ENCODE data around the gene MKRN2.

Gene MKRN2

DNA sequence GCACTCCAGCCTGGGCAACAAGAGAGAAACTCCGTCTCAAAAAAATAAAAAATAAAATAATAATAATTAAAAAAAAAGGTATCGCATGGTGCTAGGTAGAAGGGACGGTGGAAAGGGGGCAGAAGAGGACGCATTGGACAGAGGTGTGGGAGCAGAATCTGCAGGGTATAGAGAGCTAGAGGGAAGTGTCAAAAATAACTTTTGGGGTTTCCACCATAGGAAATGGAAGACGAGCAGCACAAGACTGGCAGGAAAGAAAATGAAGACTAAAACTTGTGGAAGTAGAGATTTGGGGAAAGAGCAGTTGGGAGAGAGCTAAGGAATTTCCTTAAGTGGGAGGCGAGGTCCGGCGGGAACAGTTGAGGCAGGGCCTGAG, 585 bp upstream of the MKRN2 start:
- peak; percentile 30 to 53 for DNase-seq

- DNase-seq: peak; percentile 48 to 55
These were observed 700 bp downstream of the MKRN2 start for GRCh38 chr3:12557473-12558100.

GRCh38 chr3:12558706-12559105, 1.8 kb downstream of the MKRN2 start:
- no peak for DNase-seq

- DNase-seq: no peak
These were observed 2.6 kb downstream of the MKRN2 start for GRCh38 chr3:12559520-12559919.

GRCh38 chr3:12560505-12561190, 3.8 kb downstream of the MKRN2 start:
- DNase-seq: peak; percentile 43 to 60

- no peak for DNase-seq
These were observed 4.5 kb downstream of the MKRN2 start for GRCh38 chr3:12561397-12561796.

DNA sequence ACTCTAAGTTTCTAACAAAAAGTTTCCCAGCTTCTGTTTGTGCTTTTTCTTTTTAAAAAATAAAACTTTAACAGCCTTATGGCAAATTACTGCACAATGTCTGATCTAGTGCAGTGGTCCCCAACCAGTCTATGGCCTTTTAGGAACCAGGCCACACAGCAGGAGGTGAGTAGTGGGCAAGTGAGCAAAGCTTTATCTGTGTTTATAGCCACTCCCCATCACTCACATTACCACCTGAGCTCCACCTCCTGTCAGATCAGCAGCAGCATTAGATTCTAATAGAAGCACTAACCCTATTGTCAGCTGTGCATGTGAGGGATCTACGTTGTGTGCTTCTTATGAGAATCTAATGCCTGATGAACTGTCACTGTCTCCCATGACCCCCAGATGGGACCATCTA, 5.6 kb downstream of the MKRN2 start:
- DNase-seq: no peak

- no peak for DNase-seq
These were observed 10.1 kb downstream of the MKRN2 start for GRCh38 chr3:12566976-12567375.

GRCh38 chr3:12568747-12569146, 11.9 kb downstream of the MKRN2 start:
- DNase-seq: no peak

DNA sequence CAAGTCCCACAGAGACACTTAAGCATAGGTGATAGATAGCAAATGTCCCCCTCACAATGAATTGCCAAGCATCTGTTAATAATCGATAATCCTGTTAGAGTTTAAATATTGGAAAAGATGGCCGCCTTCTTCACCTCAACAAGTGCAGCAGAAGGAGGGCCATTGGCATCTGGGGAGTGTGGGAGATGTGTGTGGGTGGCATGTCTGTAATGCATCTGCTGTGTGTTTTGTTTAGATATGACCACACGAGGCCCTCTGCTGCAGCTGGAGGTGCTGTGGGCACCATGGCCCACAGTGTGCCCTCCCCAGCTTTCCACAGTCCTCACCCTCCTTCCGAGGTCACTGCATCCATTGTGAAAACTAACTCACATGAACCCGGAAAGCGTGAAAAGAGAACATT, 12.9 kb downstream of the MKRN2 start:
- DNase-seq: no peak

DNA sequence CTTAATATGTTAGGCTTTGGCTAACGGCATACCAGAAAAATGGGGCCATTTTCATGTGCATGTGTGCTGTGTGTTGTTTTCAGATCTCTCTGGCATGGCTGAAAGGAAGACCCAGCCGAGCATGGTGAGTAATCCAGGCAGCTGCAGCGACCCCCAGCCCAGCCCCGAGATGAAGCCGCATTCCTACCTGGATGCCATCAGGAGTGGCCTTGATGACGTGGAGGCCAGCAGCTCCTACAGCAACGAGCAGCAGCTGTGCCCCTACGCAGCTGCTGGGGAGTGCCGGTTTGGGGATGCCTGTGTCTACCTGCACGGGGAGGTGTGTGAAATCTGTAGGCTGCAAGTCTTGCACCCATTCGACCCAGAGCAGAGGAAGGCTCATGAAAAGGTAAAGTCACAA, 15.1 kb downstream of the MKRN2 start:
- no peak for DNase-seq

DNA sequence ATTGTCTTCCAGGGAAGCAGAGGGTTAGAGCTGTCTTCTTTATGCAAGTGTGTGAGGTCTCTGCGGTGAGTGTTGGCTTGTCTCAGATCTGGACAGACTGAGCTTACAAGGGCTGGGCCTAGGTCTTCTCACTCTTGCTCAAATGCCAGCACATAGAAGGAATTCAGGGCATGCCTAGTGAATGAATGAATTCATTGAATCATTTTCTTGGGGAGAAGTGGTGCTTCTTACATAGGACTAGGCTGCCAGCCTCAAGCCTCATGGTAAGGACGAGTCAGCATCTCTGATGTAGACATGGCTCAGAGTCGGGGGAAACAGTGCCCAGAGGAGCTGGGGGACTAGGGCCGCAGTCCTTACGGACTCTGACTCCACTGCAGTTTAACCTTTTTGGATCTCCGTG, 17.2 kb downstream of the MKRN2 start:
- DNase-seq: no peak

DNA sequence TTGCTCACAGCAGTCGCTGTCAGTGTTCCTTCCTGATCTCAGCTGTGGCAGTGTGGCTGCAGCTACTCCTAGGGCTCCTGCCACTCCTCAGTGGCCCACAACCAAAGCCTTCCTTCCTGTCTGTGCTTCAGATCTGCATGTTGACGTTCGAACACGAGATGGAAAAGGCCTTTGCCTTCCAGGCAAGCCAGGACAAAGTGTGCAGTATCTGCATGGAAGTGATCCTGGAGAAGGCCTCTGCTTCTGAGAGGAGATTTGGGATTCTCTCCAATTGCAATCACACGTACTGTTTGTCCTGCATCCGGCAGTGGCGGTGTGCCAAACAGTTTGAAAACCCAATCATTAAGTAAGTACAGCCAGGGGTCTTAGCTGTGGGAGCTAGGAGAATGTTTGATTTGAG, 17.8 kb downstream of the MKRN2 start:
- no peak for DNase-seq

- no peak for DNase-seq
These were observed 20.5 kb downstream of the MKRN2 start for GRCh38 chr3:12577379-12577778.

- DNase-seq: no peak
These were observed 21.9 kb downstream of the MKRN2 start for GRCh38 chr3:12578742-12579141.

- no peak for DNase-seq
These were observed 22.6 kb downstream of the MKRN2 start for GRCh38 chr3:12579456-12579855.

DNA sequence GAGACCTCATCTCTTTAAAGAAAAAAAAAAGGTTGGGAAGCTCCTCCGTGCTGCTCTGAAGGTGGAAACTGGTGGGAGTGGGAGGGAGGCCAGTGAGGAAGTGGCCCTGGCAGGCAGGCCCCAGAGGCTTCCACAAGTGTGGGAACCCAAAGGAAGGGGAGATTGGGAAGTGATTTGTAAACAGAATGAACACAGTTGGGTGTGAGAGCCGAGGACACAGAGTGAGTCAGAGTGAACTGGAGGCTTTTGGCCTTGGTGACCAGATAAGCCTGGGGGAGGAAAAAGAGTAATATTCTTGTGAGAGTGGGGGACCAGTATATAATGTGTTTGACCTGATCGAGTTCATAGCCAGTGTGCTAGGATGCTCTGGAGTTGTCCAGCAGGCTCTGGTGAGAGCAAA, 23.0 kb downstream of the MKRN2 start:
- peak; percentile 49 to 87 for DNase-seq

DNA sequence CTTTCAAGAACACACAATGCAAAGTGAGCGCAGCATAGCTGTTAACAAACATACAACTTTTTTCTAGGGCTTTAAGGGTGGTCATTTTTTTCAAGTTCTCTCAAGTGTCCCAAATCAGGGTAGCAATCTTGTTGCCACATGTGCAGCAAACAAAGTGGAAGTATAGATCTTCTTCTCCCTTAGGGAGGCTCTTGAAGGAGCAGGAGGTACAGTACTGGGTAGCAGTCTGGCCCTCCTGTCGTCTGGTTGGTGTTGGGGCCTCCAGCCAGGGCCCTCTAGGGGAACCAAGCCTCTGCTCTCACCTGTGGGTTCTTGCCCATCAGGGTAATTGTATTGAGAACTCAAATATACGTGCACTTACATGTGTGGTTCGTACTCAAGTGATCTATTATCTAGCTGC, 25.8 kb downstream of the MKRN2 start:
- no peak for DNase-seq

- no peak for DNase-seq
These were observed 26.4 kb downstream of the MKRN2 start for GRCh38 chr3:12583280-12583679.

- no peak for DNase-seq
These were observed 27.2 kb downstream of the MKRN2 start for GRCh38 chr3:12584083-12584482.

GRCh38 chr3:12585181-12585580, 28.3 kb downstream of the MKRN2 start:
- DNase-seq: no peak

DNA sequence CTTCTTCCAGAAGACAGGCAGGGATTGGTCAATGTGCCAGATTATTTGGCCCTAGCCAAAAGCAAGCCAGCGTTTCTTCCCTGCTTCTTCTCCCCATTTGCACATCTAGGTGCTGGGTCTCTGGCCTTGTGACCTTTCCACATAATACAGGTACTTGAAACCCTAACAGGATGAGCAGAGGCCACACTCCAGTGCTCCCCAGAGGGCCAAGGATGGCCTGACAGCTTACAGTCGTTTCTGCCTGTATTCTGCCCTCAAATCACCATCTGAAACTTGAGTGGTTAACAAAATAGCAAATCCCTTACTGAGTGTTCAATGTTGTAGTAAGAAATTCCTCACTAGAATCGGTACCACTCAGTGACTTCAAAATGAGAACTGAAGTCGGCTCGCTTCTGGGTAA, 29.1 kb downstream of the MKRN2 start:
- DNase-seq: no peak

- DNase-seq: no peak
These were observed 29.5 kb downstream of the MKRN2 start for GRCh38 chr3:12586403-12586802.

DNA sequence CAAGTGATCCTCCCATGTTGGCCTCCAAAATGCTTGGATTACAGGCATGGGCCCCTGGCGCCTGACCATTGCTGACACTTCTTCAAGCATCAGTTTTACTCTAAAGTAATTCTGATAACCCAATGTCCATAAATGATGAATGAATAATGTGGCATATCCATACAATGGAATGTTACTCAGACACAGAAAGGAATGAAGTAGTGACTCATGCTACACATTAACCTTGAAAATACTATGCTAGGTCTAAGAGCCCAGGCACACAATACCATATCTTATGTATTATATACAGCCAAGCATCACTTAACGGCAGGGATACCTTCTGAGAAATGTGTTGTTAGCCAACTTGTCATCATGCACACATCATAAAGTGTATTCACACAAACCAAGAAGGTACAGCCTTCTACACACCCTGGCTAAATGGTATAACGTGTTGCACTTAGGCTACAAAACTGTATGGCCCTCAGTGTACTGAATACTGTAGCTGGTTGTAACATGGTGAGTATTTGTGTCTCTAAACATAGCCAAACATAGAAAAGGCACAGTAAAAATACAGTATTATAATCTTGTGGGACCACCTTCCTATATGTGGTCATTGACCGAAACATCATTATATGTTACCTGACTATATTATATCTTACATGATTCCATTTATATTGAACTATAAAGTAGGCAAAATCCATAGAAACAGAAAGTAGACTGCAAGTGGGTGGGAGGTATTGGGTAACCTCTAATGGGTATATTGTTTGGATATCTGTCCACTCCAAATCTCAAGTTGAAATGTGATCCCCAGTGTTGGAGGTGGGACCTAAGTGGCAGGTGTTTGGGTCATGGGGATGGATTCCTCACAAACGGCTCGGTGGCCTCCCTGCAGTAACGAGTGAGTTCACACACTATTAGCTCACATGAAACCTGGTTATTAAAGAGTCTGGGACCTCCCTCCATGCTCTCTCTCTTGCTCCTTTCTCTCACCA, 31.4 kb downstream of the MKRN2 start:
- no peak for DNase-seq
